ENCODE data around the gene PSMC1.

GRCh38 chr14:90321891-90322290 is 65.5 kb downstream of the PSMC1 start:
- TF ChIP-seq CTCF (IDR thresholded peaks at IDR 0.05): no peak
- no peak for TF ChIP-seq POLR2A (IDR thresholded peaks at IDR 0.05)
